Measurements from ENCODE around the gene TNFRSF21. TPM values are rescaled to one million over a fixed set of nuclear protein-coding genes. Genes with fewer than 3 reads are reported as not detected.
A peak's percentile ranks its signal among the peaks of the same experiment; 100 is the strongest.
"Not testable (repeated sequence)": the region's sequence is repeated elsewhere in the genome, so short reads cannot be mapped to it uniquely, and the experiment has no call there.

TNFRSF21 gene
- total RNA-seq, 4 donors from 2014 or later: 45.4 to 136 (median 73.4) TPM

GRCh38 chr6:47229255-47229654 lies 80.5 kb downstream of the TNFRSF21 start:
- peak overlapping the region in 1 of 4 donors; percentile 71 for H3K27ac ChIP-seq
- in situ Hi-C loops (cut with MboI; ENCODE audit: low pct_ligation_motif_present in 1 of 4, low pct_unique_long_range_greater_than_20kb in 1 of 4, low sequenced_read_pairs in 3 of 4) (no loop called here), intact Hi-C loops (cut with DNase I; ENCODE audit: low total_unique reads) (no loop called here)
- no peaks in the 10 kb centered on the region for H3K27me3 ChIP-seq
- WGBS, 2 donors (ENCODE audit: low coverage in 1 of 2): 92 to 97% methylated on average over 5 to 7 of the region's 7 CpGs
- H3K4me1 ChIP-seq: peaks cover 0 to 12% (median 0%) of the 10 kb centered on the region in 4 donors
- no peak for TF ChIP-seq EP300 (IDR thresholded peaks at IDR 0.05; ENCODE audit: low read depth)
- no peak for TF ChIP-seq CTCF (IDR thresholded peaks at IDR 0.05)
- no peak for TF ChIP-seq POLR2A (IDR thresholded peaks at IDR 0.05)
- TF ChIP-seq POLR2AphosphoS5 (IDR thresholded peaks at IDR 0.05): no peak
- no peak for DNase-seq
- no peaks in the 10 kb centered on the region for H3K9me3 ChIP-seq
- H3K36me3 ChIP-seq: no peaks in the 10 kb centered on the region
- H3K4me3 ChIP-seq: no peak overlapping the region

GRCh38 chr6:47228093-47228492 lies 81.6 kb downstream of the TNFRSF21 start:
- H3K4me1 ChIP-seq: peaks cover 0 to 12% (median 0%) of the 10 kb centered on the region in 4 donors
- H3K27ac ChIP-seq; in situ Hi-C loops (cut with MboI; ENCODE audit: low pct_ligation_motif_present in 1 of 4, low pct_unique_long_range_greater_than_20kb in 1 of 4, low sequenced_read_pairs in 3 of 4); DNase-seq; intact Hi-C loops (cut with DNase I; ENCODE audit: low total_unique reads); H3K27me3 ChIP-seq; H3K36me3 ChIP-seq; H3K9me3 ChIP-seq; H3K4me3 ChIP-seq: not testable (repeated sequence)
- 97 to 98% methylated on average over 3 of the region's 3 CpGs for WGBS, 2 donors (ENCODE audit: low coverage in 1 of 2)

- in situ Hi-C loops (cut with MboI; ENCODE audit: low pct_ligation_motif_present in 1 of 4, low pct_unique_long_range_greater_than_20kb in 1 of 4, low sequenced_read_pairs in 3 of 4); H3K36me3 ChIP-seq; H3K27me3 ChIP-seq; H3K4me1 ChIP-seq; H3K4me3 ChIP-seq; intact Hi-C loops (cut with DNase I; ENCODE audit: low total_unique reads); DNase-seq; H3K27ac ChIP-seq; H3K9me3 ChIP-seq: not testable (repeated sequence)
Observed at GRCh38 chr6:47223251-47223650, 86.5 kb downstream of the TNFRSF21 start.

GRCh38 chr6:47221565-47221964 lies 88.1 kb downstream of the TNFRSF21 start:
- intact Hi-C loops (cut with DNase I; ENCODE audit: low total_unique reads): no loop called here
- H3K27ac ChIP-seq: no peak overlapping the region
- TF ChIP-seq POLR2AphosphoS5 (IDR thresholded peaks at IDR 0.05) (no peak), POLR2A (IDR thresholded peaks at IDR 0.05) (no peak), CTCF (IDR thresholded peaks at IDR 0.05) (no peak), EP300 (IDR thresholded peaks at IDR 0.05; ENCODE audit: low read depth) (no peak)

GRCh38 chr6:47209632-47210031 lies 100.1 kb downstream of the TNFRSF21 start:
- H3K36me3 ChIP-seq: no peaks in the 10 kb centered on the region
- H3K27ac ChIP-seq: no peak overlapping the region
- TF ChIP-seq POLR2AphosphoS5 (IDR thresholded peaks at IDR 0.05) (no peak), EP300 (IDR thresholded peaks at IDR 0.05; ENCODE audit: low read depth) (no peak), POLR2A (IDR thresholded peaks at IDR 0.05) (no peak), CTCF (IDR thresholded peaks at IDR 0.05) (no peak)
- H3K9me3 ChIP-seq: no peaks in the 10 kb centered on the region
- 78% methylated on average over 6 of the region's 6 CpGs; no CpG with 5 or more reads in 1 of the 2 donors for WGBS, 2 donors (ENCODE audit: low coverage in 1 of 2)
- no peak overlapping the region for H3K4me3 ChIP-seq
- H3K4me1 ChIP-seq: peaks cover 0 to 18% (median 9%) of the 10 kb centered on the region in 4 donors
- H3K27me3 ChIP-seq: no peaks in the 10 kb centered on the region
- intact Hi-C loops (cut with DNase I; ENCODE audit: low total_unique reads): no loop called here
- in situ Hi-C loops (cut with MboI; ENCODE audit: low pct_ligation_motif_present in 1 of 4, low pct_unique_long_range_greater_than_20kb in 1 of 4, low sequenced_read_pairs in 3 of 4): no loop called here
- no peak for DNase-seq

More at GRCh38 chr6:47221565-47221964, 88.1 kb downstream of the TNFRSF21 start:
- Histone ChIP-seq H3K27me3 (no peaks in the 10 kb centered on the region), H3K4me1 (no peaks in the 10 kb centered on the region), H3K9me3 (no peaks in the 10 kb centered on the region), H3K36me3 (no peaks in the 10 kb centered on the region), H3K4me3 (no peak overlapping the region)
- in situ Hi-C loops (cut with MboI; ENCODE audit: low pct_ligation_motif_present in 1 of 4, low pct_unique_long_range_greater_than_20kb in 1 of 4, low sequenced_read_pairs in 3 of 4): no loop called here
- WGBS, 2 donors (ENCODE audit: low coverage in 1 of 2): 60 to 80% methylated on average over 1 to 9 of the region's 9 CpGs
- DNase-seq: no peak
